Measurements from ENCODE around the gene MT1G.

Gene MT1G

GRCh38 chr16:56701534-56701933, 33.7 kb upstream of the MT1G start:
- Histone ChIP-seq H3K9me3 (ENCODE audit: control insufficient read depth in 2 of 2, low read length in 2 of 2) (peaks cover 0 to 4% of the 10 kb centered on the region in 2 donors), H3K27ac (ENCODE audit: low read length) (no peak overlapping the region), H3K36me3 (ENCODE audit: control insufficient read depth in 2 of 2, insufficient read depth in 2 of 2, low read length in 2 of 2) (no peaks in the 10 kb centered on the region), H3K4me3 (ENCODE audit: low read length in 2 of 2) (no peak overlapping the region), H3K27me3 (ENCODE audit: control insufficient read depth in 1 of 2, insufficient read depth in 2 of 2, low read length in 2 of 2) (no peaks in the 10 kb centered on the region), H3K9ac (ENCODE audit: low read length in 2 of 2) (no peak overlapping the region), H3K4me1 (ENCODE audit: control insufficient read depth, insufficient read depth, low read length) (peaks cover 2% of the 10 kb centered on the region)

DNA sequence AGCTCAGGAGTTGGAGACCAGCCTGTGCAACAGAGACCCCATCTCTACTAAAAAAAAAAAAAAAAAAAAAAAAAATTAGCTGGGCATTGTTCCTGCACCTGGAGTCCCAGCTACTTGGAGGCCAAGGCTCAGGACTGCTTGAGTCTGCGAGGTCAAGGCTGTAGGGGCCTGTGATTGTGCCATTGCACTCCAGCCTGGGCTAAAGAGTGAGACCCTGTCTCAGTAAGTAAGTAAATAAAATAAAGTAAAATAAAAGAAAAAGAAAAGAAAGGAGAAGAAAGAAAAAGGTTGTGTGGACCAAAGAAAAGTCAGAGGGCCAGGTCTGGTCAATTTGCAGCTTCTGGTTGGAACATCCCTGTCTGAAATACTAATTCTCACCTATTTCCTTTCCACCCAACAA, 32.8 kb upstream of the MT1G start:
- no peak overlapping the region for H3K4me3 ChIP-seq (ENCODE audit: low read length in 2 of 2)
- H3K9me3 ChIP-seq (ENCODE audit: control insufficient read depth in 2 of 2, low read length in 2 of 2), result peaks cover 0 to 4% of the 10 kb centered on the region in 2 donors
- H3K4me1 ChIP-seq (ENCODE audit: control insufficient read depth, insufficient read depth, low read length), result peaks cover 2% of the 10 kb centered on the region
- no peaks in the 10 kb centered on the region for H3K27me3 ChIP-seq (ENCODE audit: control insufficient read depth in 1 of 2, insufficient read depth in 2 of 2, low read length in 2 of 2)
- H3K27ac ChIP-seq (ENCODE audit: low read length), result no peak overlapping the region
- no peak overlapping the region for H3K9ac ChIP-seq (ENCODE audit: low read length in 2 of 2)
- no peaks in the 10 kb centered on the region for H3K36me3 ChIP-seq (ENCODE audit: control insufficient read depth in 2 of 2, insufficient read depth in 2 of 2, low read length in 2 of 2)

GRCh38 chr16:56700195-56700594, 32.3 kb upstream of the MT1G start:
- Histone ChIP-seq H3K27me3 (ENCODE audit: control insufficient read depth in 1 of 2, insufficient read depth in 2 of 2, low read length in 2 of 2) (no peaks in the 10 kb centered on the region), H3K36me3 (ENCODE audit: control insufficient read depth in 2 of 2, insufficient read depth in 2 of 2, low read length in 2 of 2) (no peaks in the 10 kb centered on the region), H3K4me1 (ENCODE audit: control insufficient read depth, insufficient read depth, low read length) (peaks cover 2% of the 10 kb centered on the region), H3K4me3 (ENCODE audit: low read length in 2 of 2) (no peak overlapping the region), H3K9ac (ENCODE audit: low read length in 2 of 2) (no peak overlapping the region), H3K27ac (ENCODE audit: low read length) (no peak overlapping the region), H3K9me3 (ENCODE audit: control insufficient read depth in 2 of 2, low read length in 2 of 2) (peaks cover 0 to 4% of the 10 kb centered on the region in 2 donors)

- H3K27ac ChIP-seq (ENCODE audit: low read length), result no peak overlapping the region
- no peaks in the 10 kb centered on the region for H3K27me3 ChIP-seq (ENCODE audit: control insufficient read depth in 1 of 2, insufficient read depth in 2 of 2, low read length in 2 of 2)
- peaks cover 2% of the 10 kb centered on the region for H3K4me1 ChIP-seq (ENCODE audit: control insufficient read depth, insufficient read depth, low read length)
- peaks cover 0 to 4% of the 10 kb centered on the region in 2 donors for H3K9me3 ChIP-seq (ENCODE audit: control insufficient read depth in 2 of 2, low read length in 2 of 2)
- no peak overlapping the region for H3K9ac ChIP-seq (ENCODE audit: low read length in 2 of 2)
- no peak overlapping the region for H3K4me3 ChIP-seq (ENCODE audit: low read length in 2 of 2)
- no peaks in the 10 kb centered on the region for H3K36me3 ChIP-seq (ENCODE audit: control insufficient read depth in 2 of 2, insufficient read depth in 2 of 2, low read length in 2 of 2)
Observed at GRCh38 chr16:56697456-56698155, 29.7 kb upstream of the MT1G start.

DNA sequence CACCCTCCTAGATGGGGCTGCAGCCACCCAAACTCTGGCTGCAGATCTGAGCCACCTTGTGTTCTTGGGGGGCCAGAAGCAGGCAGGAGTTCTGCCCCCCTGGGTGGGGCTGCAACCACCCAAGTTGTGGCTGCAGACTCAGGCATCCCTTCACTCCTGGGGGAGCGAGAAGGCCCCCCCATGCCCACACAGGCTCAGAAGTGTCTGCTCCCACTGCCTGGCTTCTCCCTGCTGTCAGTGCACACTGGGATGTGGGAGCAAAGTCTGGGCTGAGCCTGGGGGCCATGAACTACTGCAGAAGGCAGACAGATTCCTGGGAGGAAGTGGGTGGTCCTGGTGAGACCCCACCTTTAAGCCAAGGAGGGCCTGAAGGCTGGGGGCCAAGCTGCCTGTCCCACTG, 27.4 kb upstream of the MT1G start:
- H3K9ac ChIP-seq (ENCODE audit: low read length in 2 of 2), result no peak overlapping the region

DNA sequence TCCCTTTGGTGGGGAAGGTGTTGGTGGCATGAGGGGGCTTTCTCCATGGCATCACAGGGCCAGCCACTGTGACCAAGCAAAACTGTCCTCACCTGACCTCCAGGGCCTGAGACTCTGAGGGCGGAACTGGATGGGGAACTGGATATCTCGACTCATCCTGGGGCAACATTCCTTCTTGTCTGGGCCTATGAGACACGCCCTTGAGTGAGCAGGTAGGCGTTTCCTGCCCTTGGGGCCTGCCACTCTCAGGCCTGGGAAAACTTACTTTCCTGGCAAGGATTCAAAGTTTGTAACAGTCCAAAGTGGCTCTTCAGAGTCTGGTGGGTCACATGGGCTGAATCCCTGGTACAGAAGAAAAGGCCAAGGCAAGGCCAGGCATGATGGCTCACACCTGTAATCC, 24.0 kb upstream of the MT1G start:
- no peak overlapping the region for H3K27ac ChIP-seq (ENCODE audit: low read length)
- no peaks in the 10 kb centered on the region for H3K4me1 ChIP-seq (ENCODE audit: control insufficient read depth, insufficient read depth, low read length)
- H3K9me3 ChIP-seq (ENCODE audit: control insufficient read depth in 2 of 2, low read length in 2 of 2), result peaks cover 2% of the 10 kb centered on the region in 2 donors

More for the DNA sequence above, 27.4 kb upstream of the MT1G start:
- Histone ChIP-seq H3K4me3 (ENCODE audit: low read length in 2 of 2) (no peak overlapping the region), H3K36me3 (ENCODE audit: control insufficient read depth in 2 of 2, insufficient read depth in 2 of 2, low read length in 2 of 2) (no peaks in the 10 kb centered on the region), H3K4me1 (ENCODE audit: control insufficient read depth, insufficient read depth, low read length) (no peaks in the 10 kb centered on the region), H3K9me3 (ENCODE audit: control insufficient read depth in 2 of 2, low read length in 2 of 2) (peaks cover 0 to 4% of the 10 kb centered on the region in 2 donors), H3K27ac (ENCODE audit: low read length) (no peak overlapping the region), H3K27me3 (ENCODE audit: control insufficient read depth in 1 of 2, insufficient read depth in 2 of 2, low read length in 2 of 2) (no peaks in the 10 kb centered on the region)

DNA sequence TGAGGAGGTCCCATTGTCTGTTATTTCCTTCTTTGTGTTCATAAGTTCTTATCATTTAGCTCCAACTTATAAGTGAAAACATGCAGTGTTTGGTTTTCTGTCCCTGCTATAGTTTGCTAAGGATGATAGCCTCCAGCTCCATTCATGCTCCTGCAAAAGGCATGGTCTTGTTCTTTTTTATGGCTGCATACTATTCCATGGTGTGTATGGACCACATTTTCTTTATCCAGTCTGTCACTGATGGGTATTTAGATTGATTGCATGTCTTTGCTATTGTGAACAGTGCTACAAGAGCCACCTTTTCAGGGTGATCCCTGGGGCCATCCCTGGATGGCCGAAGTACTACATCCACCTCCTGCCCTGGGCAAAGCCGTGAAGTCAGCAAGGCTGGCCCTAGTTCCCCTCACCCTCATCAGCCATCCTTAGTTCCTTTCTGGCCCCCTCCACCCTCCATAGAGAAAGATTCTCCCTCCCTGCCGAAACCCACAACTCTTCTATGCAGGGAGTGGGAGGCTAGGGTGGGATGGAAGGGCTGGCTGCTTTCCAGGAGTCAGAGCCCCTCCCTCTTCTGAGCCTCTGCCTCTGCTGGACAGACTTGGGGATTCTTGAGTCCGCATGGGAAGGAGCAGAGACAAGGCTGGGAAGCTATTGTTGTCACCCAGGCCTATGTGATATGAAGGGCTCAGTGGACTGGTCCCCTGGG, 22.7 kb upstream of the MT1G start:
- H3K27ac ChIP-seq (ENCODE audit: low read length), result no peak overlapping the region
- no peaks in the 10 kb centered on the region for H3K27me3 ChIP-seq (ENCODE audit: control insufficient read depth in 1 of 2, insufficient read depth in 2 of 2, low read length in 2 of 2)
- H3K4me3 ChIP-seq (ENCODE audit: low read length in 2 of 2), result no peak overlapping the region
- H3K36me3 ChIP-seq (ENCODE audit: control insufficient read depth in 2 of 2, insufficient read depth in 2 of 2, low read length in 2 of 2), result no peaks in the 10 kb centered on the region
- no peak overlapping the region for H3K9ac ChIP-seq (ENCODE audit: low read length in 2 of 2)
- H3K4me1 ChIP-seq (ENCODE audit: control insufficient read depth, insufficient read depth, low read length), result no peaks in the 10 kb centered on the region
- peaks cover 2 to 4% of the 10 kb centered on the region in 2 donors for H3K9me3 ChIP-seq (ENCODE audit: control insufficient read depth in 2 of 2, low read length in 2 of 2)

More for the DNA sequence above, 24.0 kb upstream of the MT1G start:
- no peak overlapping the region for H3K9ac ChIP-seq (ENCODE audit: low read length in 2 of 2)
- H3K4me3 ChIP-seq (ENCODE audit: low read length in 2 of 2), result no peak overlapping the region
- no peaks in the 10 kb centered on the region for H3K27me3 ChIP-seq (ENCODE audit: control insufficient read depth in 1 of 2, insufficient read depth in 2 of 2, low read length in 2 of 2)
- no peaks in the 10 kb centered on the region for H3K36me3 ChIP-seq (ENCODE audit: control insufficient read depth in 2 of 2, insufficient read depth in 2 of 2, low read length in 2 of 2)

DNA sequence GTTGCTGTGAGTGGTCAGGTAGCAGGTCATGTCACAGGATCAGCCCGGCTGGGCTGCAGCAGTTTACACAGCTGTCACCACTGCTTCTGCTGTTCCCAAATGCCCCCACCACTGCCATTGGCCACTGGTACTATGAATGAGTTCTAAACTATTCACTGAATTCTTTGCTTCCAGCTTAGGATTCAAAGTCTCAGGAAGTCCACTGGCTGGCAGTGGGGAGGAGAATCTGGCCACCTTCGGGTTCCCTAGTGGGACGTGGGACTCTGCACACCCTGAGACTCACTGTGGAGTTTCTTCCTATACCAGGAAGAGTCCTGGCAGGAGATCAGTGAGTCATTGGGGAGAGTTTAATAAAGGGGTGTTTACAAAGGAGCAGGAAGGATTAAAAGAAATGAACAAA, 21.3 kb upstream of the MT1G start:
- peaks cover 9% of the 10 kb centered on the region for H3K4me1 ChIP-seq (ENCODE audit: control insufficient read depth, insufficient read depth, low read length)
- no peaks in the 10 kb centered on the region for H3K27me3 ChIP-seq (ENCODE audit: control insufficient read depth in 1 of 2, insufficient read depth in 2 of 2, low read length in 2 of 2)
- H3K36me3 ChIP-seq (ENCODE audit: control insufficient read depth in 2 of 2, insufficient read depth in 2 of 2, low read length in 2 of 2), result no peaks in the 10 kb centered on the region
- no peak overlapping the region for H3K27ac ChIP-seq (ENCODE audit: low read length)
- H3K9ac ChIP-seq (ENCODE audit: low read length in 2 of 2), result no peak overlapping the region
- H3K4me3 ChIP-seq (ENCODE audit: low read length in 2 of 2), result no peak overlapping the region
- H3K9me3 ChIP-seq (ENCODE audit: control insufficient read depth in 2 of 2, low read length in 2 of 2), result peaks cover 2 to 4% of the 10 kb centered on the region in 2 donors

- Histone ChIP-seq H3K9ac (ENCODE audit: low read length in 2 of 2) (no peak overlapping the region), H3K4me3 (ENCODE audit: low read length in 2 of 2) (no peak overlapping the region), H3K4me1 (ENCODE audit: control insufficient read depth, insufficient read depth, low read length) (peaks cover 12% of the 10 kb centered on the region), H3K36me3 (ENCODE audit: control insufficient read depth in 2 of 2, insufficient read depth in 2 of 2, low read length in 2 of 2) (no peaks in the 10 kb centered on the region), H3K27ac (ENCODE audit: low read length) (no peak overlapping the region), H3K9me3 (ENCODE audit: control insufficient read depth in 2 of 2, low read length in 2 of 2) (peaks cover 2 to 4% of the 10 kb centered on the region in 2 donors), H3K27me3 (ENCODE audit: control insufficient read depth in 1 of 2, insufficient read depth in 2 of 2, low read length in 2 of 2) (no peaks in the 10 kb centered on the region)
Observed at GRCh38 chr16:56688762-56689161, 20.9 kb upstream of the MT1G start.

DNA sequence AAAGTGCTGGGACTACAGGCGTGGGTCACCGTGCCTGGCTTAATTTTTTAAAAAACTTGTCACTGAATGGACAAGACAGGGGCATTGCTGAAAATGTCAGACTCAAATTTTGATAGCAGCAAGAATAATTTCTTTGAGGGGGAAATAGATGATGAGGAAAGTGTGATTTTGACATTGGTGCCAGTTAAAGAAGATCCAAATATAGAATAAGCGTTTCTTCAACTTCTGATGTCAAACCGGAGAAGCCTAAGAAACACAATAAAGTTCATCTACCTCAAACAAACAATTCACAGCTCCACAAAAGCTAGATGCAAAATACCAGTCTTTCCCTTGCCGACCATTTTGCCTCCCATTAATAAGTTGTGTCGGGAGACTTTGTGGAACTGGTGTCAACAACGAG, 18.9 kb upstream of the MT1G start:
- no peak overlapping the region for H3K27ac ChIP-seq (ENCODE audit: low read length)

More for the DNA sequence above, 18.9 kb upstream of the MT1G start:
- Histone ChIP-seq H3K9me3 (ENCODE audit: control insufficient read depth in 2 of 2, low read length in 2 of 2) (peaks cover 2 to 4% of the 10 kb centered on the region in 2 donors), H3K4me1 (ENCODE audit: control insufficient read depth, insufficient read depth, low read length) (peaks cover 28% of the 10 kb centered on the region), H3K36me3 (ENCODE audit: control insufficient read depth in 2 of 2, insufficient read depth in 2 of 2, low read length in 2 of 2) (no peaks in the 10 kb centered on the region), H3K4me3 (ENCODE audit: low read length in 2 of 2) (no peak overlapping the region), H3K27me3 (ENCODE audit: control insufficient read depth in 1 of 2, insufficient read depth in 2 of 2, low read length in 2 of 2) (no peaks in the 10 kb centered on the region), H3K9ac (ENCODE audit: low read length in 2 of 2) (no peak overlapping the region)

All from stomach smooth muscle (tissue), 2 donors.